HG03159 (cell line): ENCODE data around the gene ARPC5L.

Source experiments
- ATAC-seq: cut with Tn5 transposase; IDR thresholded peaks from one replicate; pipeline ENCODE4 v1.9.1; 2021; ENCODE audit warnings: mild to moderate bottlenecking, moderate library complexity; ENCODE audit not compliant: unreplicated experiment

The ARPC5L gene

GRCh38 chr9:124860582-124861341 lies 1.2 kb upstream of the ARPC5L start:
- ATAC-seq, result no peak

GRCh38 chr9:124863371-124863871 lies 1.5 kb downstream of the ARPC5L start:
- ATAC-seq, result no peak

- peak; percentile 52 for ATAC-seq
Measured at GRCh38 chr9:124868511-124869465, 6.9 kb downstream of the ARPC5L start.

GRCh38 chr9:124869466-124869985 lies 7.6 kb downstream of the ARPC5L start:
- ATAC-seq, result peak; percentile 20

GRCh38 chr9:124869986-124870560 lies 8.1 kb downstream of the ARPC5L start:
- ATAC-seq, result peak; percentile 46

GRCh38 chr9:124870723-124871122 lies 8.8 kb downstream of the ARPC5L start:
- no peak for ATAC-seq

GRCh38 chr9:124871156-124871561 lies 9.2 kb downstream of the ARPC5L start:
- no peak for ATAC-seq

GRCh38 chr9:124873664-124874063 lies 11.7 kb downstream of the ARPC5L start:
- no peak for ATAC-seq

- no peak for ATAC-seq
Measured at GRCh38 chr9:124875501-124875900, 13.6 kb downstream of the ARPC5L start.

- ATAC-seq, result no peak
Measured at GRCh38 chr9:124877021-124877782, 15.3 kb downstream of the ARPC5L start.

GRCh38 chr9:124878021-124878420 lies 16.1 kb downstream of the ARPC5L start:
- no peak for ATAC-seq

GRCh38 chr9:124878518-124878917 lies 16.6 kb downstream of the ARPC5L start:
- ATAC-seq, result no peak

- no peak for ATAC-seq
Measured at GRCh38 chr9:124879226-124879625, 17.3 kb downstream of the ARPC5L start.

- ATAC-seq, result no peak
Measured at GRCh38 chr9:124880501-124880900, 18.6 kb downstream of the ARPC5L start.

GRCh38 chr9:124881138-124881743 lies 19.3 kb downstream of the ARPC5L start:
- ATAC-seq, result no peak

- ATAC-seq, result no peak
Measured at GRCh38 chr9:124882231-124882630, 20.3 kb downstream of the ARPC5L start.

- no peak for ATAC-seq
Measured at GRCh38 chr9:124884376-124884775, 22.4 kb downstream of the ARPC5L start.

GRCh38 chr9:124885551-124885950 lies 23.6 kb downstream of the ARPC5L start:
- no peak for ATAC-seq

- ATAC-seq, result no peak
Measured at GRCh38 chr9:124886461-124886860, 24.5 kb downstream of the ARPC5L start.
